WTC11 (cell line): ENCODE data around the gene RUNX1.
"Not testable (repeated sequence)": the region's sequence is repeated elsewhere in the genome, so short reads cannot be mapped to it uniquely, and the experiment has no call there.

ENCODE experiments used
- CREB1 ChIP-seq: sonication (generic); formaldehyde crosslinking; IDR thresholded peaks from 2 replicates; pipeline ENCODE4 v1.8.0; 2023; ENCODE audit warnings: mild to moderate bottlenecking, missing genetic modification reagents
- CTCF ChIP-seq: fragments of 200-600 bp; IDR thresholded peaks from 2 replicates; pipeline ENCODE4 v1.8.0; 2022; ENCODE audit warnings: antibody characterized with exemption
- JAZF1 ChIP-seq: fragments of 250-450 bp; sonication (Bioruptor Pico); IDR thresholded peaks from 2 replicates; pipeline ENCODE4 v1.9.0; 2021; ENCODE audit warnings: moderate library complexity, mild to moderate bottlenecking, inconsistent platforms
- NR2C2 ChIP-seq: sonication (generic); formaldehyde crosslinking; IDR thresholded peaks from 2 replicates; pipeline ENCODE4 v1.8.0; 2022; ENCODE audit warnings: mild to moderate bottlenecking, missing genetic modification reagents
- ZNF423 ChIP-seq: fragments of 250-450 bp; sonication (Bioruptor Pico); IDR thresholded peaks from 2 replicates; pipeline ENCODE4 v2.1.2; 2022; ENCODE audit warnings: mild to moderate bottlenecking, moderate library complexity

GRCh38 chr21:34966881-34967280 is 82.2 kb downstream of the RUNX1 start:
- TF ChIP-seq ZNF423 (CRISPR knock-in tag); CTCF; CREB1 (CRISPR knock-in tag); NR2C2 (CRISPR knock-in tag); JAZF1 (CRISPR knock-in tag): not testable (repeated sequence)
